ENCODE results near the gene WDFY4.

The WDFY4 gene

GRCh38 chr10:48934672-48935501, 250.2 kb downstream of the WDFY4 start:
- no peak for DNase-seq

- DNase-seq: no peak
Observed at GRCh38 chr10:48935577-48935976, 250.9 kb downstream of the WDFY4 start.

- no peak for DNase-seq
Observed at GRCh38 chr10:48937796-48938195, 253.1 kb downstream of the WDFY4 start.

GRCh38 chr10:48938281-48938680, 253.6 kb downstream of the WDFY4 start:
- no peak for DNase-seq

GRCh38 chr10:48938990-48939536, 254.4 kb downstream of the WDFY4 start:
- DNase-seq: no peak

- DNase-seq: no peak
Observed at GRCh38 chr10:48939790-48940325, 255.2 kb downstream of the WDFY4 start, which contains the start of gene LRRC18. Gene LRRC18, minus strand, starts transcription at chr10:48939840. Its CDS starts 25,685 bp downstream, at chr10:48914155.

- no peak for DNase-seq
Observed at GRCh38 chr10:48940372-48940771, 255.7 kb downstream of the WDFY4 start.

GRCh38 chr10:48940958-48941357, 256.3 kb downstream of the WDFY4 start:
- no peak for DNase-seq

- DNase-seq: no peak
Observed at GRCh38 chr10:48941427-48942075, 256.9 kb downstream of the WDFY4 start.

GRCh38 chr10:48943096-48943495, 258.4 kb downstream of the WDFY4 start:
- DNase-seq: no peak

- no peak for DNase-seq
Observed at GRCh38 chr10:48944171-48944570, 259.5 kb downstream of the WDFY4 start.

GRCh38 chr10:48945441-48946130, 260.9 kb downstream of the WDFY4 start:
- DNase-seq: no peak

GRCh38 chr10:48946332-48946731, 261.7 kb downstream of the WDFY4 start:
- no peak for DNase-seq

- DNase-seq: no peak
Observed at GRCh38 chr10:48946891-48947500, 262.3 kb downstream of the WDFY4 start.

GRCh38 chr10:48947690-48948469, 263.2 kb downstream of the WDFY4 start:
- no peak for DNase-seq

- DNase-seq: no peak
Observed at GRCh38 chr10:48948470-48949037, 263.9 kb downstream of the WDFY4 start.

- DNase-seq: no peak
Observed at GRCh38 chr10:48951707-48952106, 267.0 kb downstream of the WDFY4 start.

GRCh38 chr10:48957361-48958151, 272.9 kb downstream of the WDFY4 start:
- DNase-seq: no peak

GRCh38 chr10:48958598-48959190, 274.0 kb downstream of the WDFY4 start:
- no peak for DNase-seq

- no peak for DNase-seq
Observed at GRCh38 chr10:48964038-48964437, 279.4 kb downstream of the WDFY4 start.

Data from activated CD4-positive, alpha-beta T cell treated with anti-CD3 and anti-CD28 coated beads, Interleukin-2, amount 50 U/mL, for 1 hour (primary cell).